GM12891 (cell line): ENCODE measurements around the gene WAC.

Experiments used
- POLR2A ChIP-seq: IDR thresholded peaks from 2 replicates; pipeline ENCODE4 v1.6.1; 2011; ENCODE audit warnings: low read depth, low read length, control low read depth
- POLR2AphosphoS5 ChIP-seq: IDR thresholded peaks from 2 replicates; pipeline ENCODE4 v1.6.1; 2011; ENCODE audit warnings: low read depth, low read length, control low read depth
- TAF1 ChIP-seq: IDR thresholded peaks from 2 replicates; pipeline ENCODE4 v1.6.1; 2011; ENCODE audit warnings: low read depth, low read length, control low read depth

DNA sequence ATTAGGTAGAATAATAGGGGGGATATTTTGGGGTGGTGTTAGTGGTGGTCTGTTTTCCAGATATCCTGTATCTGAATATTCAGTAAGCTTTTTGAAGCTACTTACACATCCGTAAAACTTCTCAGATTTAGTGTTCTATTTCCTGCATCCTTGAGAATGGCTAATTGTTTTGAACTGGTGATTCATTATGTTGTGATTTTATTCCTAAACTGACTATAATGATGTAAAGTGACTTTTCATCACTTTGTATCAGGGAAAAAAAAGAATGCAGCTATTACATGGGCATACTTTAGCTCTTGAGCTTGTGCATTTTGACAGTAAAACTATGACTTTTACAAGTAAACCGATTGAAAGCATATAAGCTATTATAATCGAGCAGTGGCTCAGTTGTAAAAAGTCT, 18.2 kb downstream of the WAC start:
- no peak for TF ChIP-seq POLR2AphosphoS5
- no peak for TF ChIP-seq TAF1
- no peak for TF ChIP-seq POLR2A
